GM23338 (cell line): ENCODE measurements around the gene FAM209A.

Experiments used
- CTCF ChIP-seq, 2 experiments: fragments of 200-600 bp in 1 of 2; sonication (generic) in 1 of 2; conservative IDR thresholded peaks; 2 replicates each; pipeline versions ENCODE4 v1.5.1 to v1.6.1; 2016 to 2017; ENCODE audit warnings: antibody characterized with exemption in 2 of 2, low read depth in 2 of 2, mild to moderate bottlenecking in 2 of 2, moderate library complexity in 1 of 2
- EZH2 ChIP-seq: fragments of 200-600 bp; sonication (generic); IDR thresholded peaks from one replicate; pipeline ENCODE4 v1.8.0; 2017; ENCODE audit warnings: antibody characterized with exemption, mild to moderate bottlenecking, low read depth; ENCODE audit not compliant: unreplicated experiment
- POLR2AphosphoS5 ChIP-seq: IDR thresholded peaks from 2 replicates; pipeline ENCODE4 v1.6.1; 2016; ENCODE audit warnings: antibody characterized with exemption, low read depth

DNA sequence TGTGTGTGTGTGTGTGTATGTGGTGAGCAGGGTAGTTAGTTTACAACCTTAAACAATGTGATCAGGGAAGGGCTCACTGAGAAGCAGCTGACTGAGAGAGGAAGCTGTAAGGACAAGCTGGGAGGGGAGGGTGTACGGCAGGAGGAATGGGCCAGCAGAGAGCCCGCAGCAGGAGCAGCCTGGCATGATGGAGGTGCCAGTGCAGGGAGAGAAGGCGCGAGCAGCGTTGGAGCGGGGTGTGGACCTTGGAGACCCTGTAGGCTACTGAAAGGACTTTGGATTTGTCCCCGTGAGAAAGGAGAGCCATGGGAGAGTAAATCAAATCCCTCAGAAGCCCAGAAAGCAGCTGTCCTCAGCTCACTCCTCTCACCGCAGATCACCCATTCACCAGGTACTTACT lies 27.0 kb downstream of the FAM209A start:
- no peak for TF ChIP-seq POLR2AphosphoS5
- no peak for TF ChIP-seq CTCF (conservative IDR thresholded peaks at IDR 0.05; ENCODE audit: low read depth in 2 of 2)
- TF ChIP-seq EZH2 = no peak
